ENCODE data around the gene BLOC1S4.
"Not testable (repeated sequence)": the region's sequence is repeated elsewhere in the genome, so short reads cannot be mapped to it uniquely, and the experiment has no call there.

The BLOC1S4 gene

GRCh38 chr4:6716018-6716911 is at the start of gene BLOC1S4:
BLOC1S4 (plus strand) TSS chr4:6716174; CDS start chr4:6716210, 36 bp downstream.
- TF ChIP-seq, protein P1, sequence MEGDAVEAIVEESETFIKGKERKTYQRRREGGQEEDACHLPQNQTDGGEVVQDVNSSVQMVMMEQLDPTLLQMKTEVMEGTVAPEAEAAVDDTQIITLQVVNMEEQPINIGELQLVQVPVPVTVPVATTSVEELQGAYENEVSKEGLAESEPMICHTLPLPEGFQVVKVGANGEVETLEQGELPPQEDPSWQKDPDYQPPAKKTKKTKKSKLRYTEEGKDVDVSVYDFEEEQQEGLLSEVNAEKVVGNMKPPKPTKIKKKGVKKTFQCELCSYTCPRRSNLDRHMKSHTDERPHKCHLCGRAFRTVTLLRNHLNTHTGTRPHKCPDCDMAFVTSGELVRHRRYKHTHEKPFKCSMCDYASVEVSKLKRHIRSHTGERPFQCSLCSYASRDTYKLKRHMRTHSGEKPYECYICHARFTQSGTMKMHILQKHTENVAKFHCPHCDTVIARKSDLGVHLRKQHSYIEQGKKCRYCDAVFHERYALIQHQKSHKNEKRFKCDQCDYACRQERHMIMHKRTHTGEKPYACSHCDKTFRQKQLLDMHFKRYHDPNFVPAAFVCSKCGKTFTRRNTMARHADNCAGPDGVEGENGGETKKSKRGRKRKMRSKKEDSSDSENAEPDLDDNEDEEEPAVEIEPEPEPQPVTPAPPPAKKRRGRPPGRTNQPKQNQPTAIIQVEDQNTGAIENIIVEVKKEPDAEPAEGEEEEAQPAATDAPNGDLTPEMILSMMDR (IDR thresholded peaks at IDR 0.05; ENCODE audit: extremely low read depth, insufficient read depth, missing control alignments): no peak
- in situ Hi-C loops (cut with MboI; ENCODE audit: low pct_unique_long_range_greater_than_20kb, low sequenced_read_pairs, unreplicated experiment): loop anchor here (10.0 kb wide), 1 partner anchor 359 kb away; no protein-coding TSS in a partner anchor
- peak; percentile 97 for DNase-seq (ENCODE audit: low spot score)

DNA sequence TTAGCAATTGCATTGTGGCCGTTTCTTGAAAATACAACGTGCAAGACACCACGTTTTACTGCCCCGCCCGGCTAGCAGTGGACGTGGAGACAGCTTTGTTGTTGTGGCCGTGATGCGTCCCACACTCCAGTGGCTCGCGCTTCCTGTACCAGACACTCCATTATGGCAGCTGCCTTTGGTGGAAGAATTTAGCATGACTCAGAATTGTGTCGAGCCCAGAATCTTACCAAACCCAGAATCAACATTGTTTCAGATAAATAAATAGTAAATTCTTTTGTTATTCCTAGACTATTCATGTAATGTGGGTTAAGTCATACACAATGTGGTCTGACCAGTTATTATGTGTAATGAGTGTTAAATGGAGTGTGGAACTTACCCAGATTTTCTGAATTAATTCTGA is 47.6 kb upstream of the BLOC1S4 start:
- TF ChIP-seq, protein P1 (IDR thresholded peaks at IDR 0.05; ENCODE audit: extremely low read depth, insufficient read depth, missing control alignments): no peak
- in situ Hi-C loops (cut with MboI; ENCODE audit: low pct_unique_long_range_greater_than_20kb, low sequenced_read_pairs, unreplicated experiment): no loop called here
- DNase-seq (ENCODE audit: low spot score): no peak

DNA sequence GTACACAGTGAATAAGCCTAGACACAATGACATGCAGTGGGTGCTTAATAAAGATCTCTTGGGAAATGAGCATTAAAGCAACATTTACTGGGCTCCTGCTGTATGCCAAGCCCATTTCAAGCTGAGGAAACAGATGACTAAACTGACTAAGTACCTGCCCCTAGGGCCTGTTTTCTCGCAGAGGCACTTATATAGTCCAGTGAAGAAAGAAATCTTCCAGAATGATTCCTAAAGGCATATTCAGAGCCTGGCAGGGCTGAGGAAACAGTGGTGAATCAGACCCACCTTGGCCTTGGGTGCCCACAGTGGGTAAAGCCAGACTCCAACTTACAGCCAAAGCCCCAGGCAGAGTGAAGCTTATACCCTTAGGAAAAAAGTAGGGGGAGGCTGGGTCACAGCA is 44.3 kb upstream of the BLOC1S4 start:
- no peak for DNase-seq (ENCODE audit: low spot score)
- TF ChIP-seq, protein P1 (IDR thresholded peaks at IDR 0.05; ENCODE audit: extremely low read depth, insufficient read depth, missing control alignments): no peak
- in situ Hi-C loops (cut with MboI; ENCODE audit: low pct_unique_long_range_greater_than_20kb, low sequenced_read_pairs, unreplicated experiment): no loop called here

DNA sequence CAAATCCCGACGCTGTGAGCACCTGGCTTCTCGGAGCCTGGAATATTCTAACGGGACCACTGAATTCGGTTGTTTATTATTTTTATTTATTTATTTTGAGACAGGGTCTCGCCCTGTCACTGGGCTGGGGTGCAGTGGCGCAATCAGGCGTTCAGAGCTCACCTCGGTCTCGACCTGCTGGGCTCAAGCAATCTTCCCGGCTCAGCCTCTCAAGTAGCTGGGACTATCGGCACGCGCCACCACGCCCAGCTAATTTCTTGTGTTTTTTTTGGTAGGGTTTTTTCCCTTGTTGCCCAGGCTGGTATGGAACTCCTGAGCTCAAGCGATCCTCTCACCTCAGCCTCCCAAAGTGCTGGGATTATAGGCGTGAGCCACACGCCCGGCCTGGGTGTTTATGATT is 43.8 kb upstream of the BLOC1S4 start:
- TF ChIP-seq, protein P1 (IDR thresholded peaks at IDR 0.05; ENCODE audit: extremely low read depth, insufficient read depth, missing control alignments): no peak
- in situ Hi-C loops (cut with MboI; ENCODE audit: low pct_unique_long_range_greater_than_20kb, low sequenced_read_pairs, unreplicated experiment): no loop called here
- no peak for DNase-seq (ENCODE audit: low spot score)

DNA sequence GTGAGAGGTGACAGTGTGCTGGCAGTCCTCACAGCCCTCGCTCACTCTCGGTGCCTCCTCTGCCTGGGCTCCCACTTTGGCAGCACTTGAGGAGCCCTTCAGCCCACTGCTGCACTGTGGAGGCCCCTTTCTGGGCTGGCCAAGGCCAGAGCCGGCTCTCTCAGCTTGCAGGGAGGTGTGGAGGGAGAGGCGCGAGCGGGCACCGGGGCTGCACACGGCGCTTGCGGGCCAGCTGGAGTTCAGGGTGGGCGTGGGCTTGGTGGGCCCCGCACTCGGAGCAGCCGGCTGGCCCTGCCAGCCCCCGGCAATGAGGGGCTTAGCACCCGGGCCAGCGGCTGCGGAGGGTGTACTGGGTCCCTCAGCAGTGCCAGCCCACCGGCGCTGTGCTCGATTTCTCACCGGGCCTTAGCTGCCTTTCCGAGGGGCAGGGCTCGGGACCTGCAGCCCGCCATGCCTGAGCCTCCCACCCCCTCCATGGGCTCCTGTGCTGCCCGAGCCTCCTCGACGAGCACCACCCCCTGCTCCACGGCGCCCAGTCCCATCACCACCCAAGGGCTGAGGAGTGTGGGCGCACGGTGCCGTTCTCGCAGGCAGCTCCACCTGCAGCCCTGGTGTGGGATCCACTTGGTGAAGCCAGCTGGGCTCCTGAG is 43.3 kb upstream of the BLOC1S4 start:
- in situ Hi-C loops (cut with MboI; ENCODE audit: low pct_unique_long_range_greater_than_20kb, low sequenced_read_pairs, unreplicated experiment): not testable (repeated sequence)

DNA sequence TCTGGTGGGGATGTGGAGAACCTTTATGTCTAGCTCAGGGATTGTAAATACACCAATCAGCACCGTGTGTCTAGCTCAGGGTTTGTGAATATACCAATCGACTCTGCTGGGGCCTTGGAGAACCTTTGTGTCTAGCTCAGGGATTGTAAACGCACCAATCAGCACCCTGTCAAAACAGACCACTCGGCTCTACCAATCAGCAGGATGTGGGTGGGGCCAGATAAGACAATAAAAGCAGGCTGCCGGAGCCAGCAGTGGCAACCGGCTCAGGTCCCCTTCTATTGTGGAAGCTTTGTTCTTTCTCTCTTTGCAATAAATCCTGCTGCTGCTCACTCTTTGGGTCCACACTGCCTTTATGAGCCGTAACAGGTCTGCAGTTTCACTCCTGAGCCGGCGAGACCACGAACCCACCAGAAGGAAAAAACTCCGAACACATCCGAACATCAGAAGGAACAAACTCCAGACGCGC is 42.7 kb upstream of the BLOC1S4 start:
- in situ Hi-C loops (cut with MboI; ENCODE audit: low pct_unique_long_range_greater_than_20kb, low sequenced_read_pairs, unreplicated experiment); DNase-seq (ENCODE audit: low spot score): not testable (repeated sequence)

More for the DNA sequence above, 43.3 kb upstream of the BLOC1S4 start:
- not testable (repeated sequence) for DNase-seq (ENCODE audit: low spot score)

DNA sequence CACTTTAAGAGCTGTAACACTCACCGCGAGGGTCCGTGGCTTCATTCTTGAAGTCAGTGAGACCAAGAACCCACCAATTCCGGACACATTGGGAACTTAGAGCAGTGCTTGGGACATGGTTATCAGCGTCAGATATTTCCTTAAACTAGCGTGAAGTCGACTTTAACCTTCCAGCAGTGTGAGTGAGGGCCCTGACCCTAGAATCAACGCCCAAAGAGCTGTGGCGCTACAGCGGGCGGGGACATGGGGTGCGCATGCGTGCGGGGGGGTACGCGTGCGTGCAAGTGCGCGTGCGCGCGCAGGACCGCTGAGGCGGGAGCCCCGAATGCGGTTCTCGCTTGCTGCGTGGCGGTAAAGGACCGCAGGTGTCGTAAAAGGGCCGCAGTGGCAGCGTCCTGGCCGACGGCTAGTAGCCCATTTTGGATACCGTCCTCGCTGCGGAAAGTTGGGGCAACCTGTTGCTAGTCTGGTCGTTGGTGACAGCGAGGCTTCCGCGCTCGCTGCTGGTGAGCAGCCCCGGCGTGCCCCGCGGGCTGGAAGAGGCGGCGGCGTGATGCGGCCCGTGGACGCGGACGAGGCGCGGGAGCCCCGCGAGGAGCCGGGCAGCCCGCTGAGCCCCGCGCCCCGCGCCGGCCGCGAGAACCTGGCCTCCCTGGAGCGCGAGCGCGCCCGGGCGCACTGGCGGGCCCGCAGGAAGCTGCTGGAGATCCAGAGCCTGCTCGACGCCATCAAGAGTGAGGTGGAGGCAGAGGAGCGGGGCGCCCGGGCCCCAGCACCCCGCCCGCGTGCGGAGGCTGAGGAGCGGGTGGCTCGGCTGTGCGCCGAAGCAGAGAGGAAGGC is 42.1 kb upstream of the BLOC1S4 start:
- in situ Hi-C loops (cut with MboI; ENCODE audit: low pct_unique_long_range_greater_than_20kb, low sequenced_read_pairs, unreplicated experiment): no loop called here
- TF ChIP-seq, protein P1 (IDR thresholded peaks at IDR 0.05; ENCODE audit: extremely low read depth, insufficient read depth, missing control alignments): no peak

More for the DNA sequence above, 42.1 kb upstream of the BLOC1S4 start:
- DNase-seq (ENCODE audit: low spot score): peak; percentile 97

All from GM13977 (cell line).